ENCODE results near the gene SPATC1L. TPM values are rescaled to one million over a fixed set of nuclear protein-coding genes. Genes with fewer than 3 reads are reported as not detected.

SPATC1L gene
- total and polyA plus RNA-seq, 2 of the 8 experiments (the other 6 are each of a cell fraction or from before 2014, with no cell fraction given): 24.9 to 50.0 TPM

- H2AFZ ChIP-seq (ENCODE audit: low read length): no peak overlapping the region
- no peak for FAIRE-seq
- no peak overlapping the region for H2BK12ac ChIP-seq (ENCODE audit: low read depth, low read length)
- H3K23me2 ChIP-seq (ENCODE audit: low read depth, low read length): peaks cover 8% of the 10 kb centered on the region
- H3K27ac ChIP-seq (ENCODE audit: low read depth, low read length): no peak overlapping the region
- no peak overlapping the region for H3K56ac ChIP-seq (replicated peaks; ENCODE audit: insufficient read length, low read depth, low read length)
- H3K23ac ChIP-seq (ENCODE audit: insufficient read length): no peak overlapping the region
- no peak overlapping the region for H3K14ac ChIP-seq (ENCODE audit: insufficient read length)
- H3K18ac ChIP-seq (ENCODE audit: extremely low read depth, low read length): no peak overlapping the region
- H3K4ac ChIP-seq (replicated peaks; ENCODE audit: insufficient read length, low read depth, low read length): peak overlapping the region; percentile 69
- no peak for DNase-seq (ENCODE audit: low read depth in 1 of 2, low spot score in 2 of 2)
- H4K5ac ChIP-seq (ENCODE audit: insufficient read length, low read depth, low read length): peak overlapping the region; percentile 30
- no peaks in the 10 kb centered on the region for H3K79me2 ChIP-seq (ENCODE audit: control insufficient read depth in 1 of 2, insufficient read depth in 2 of 2, low read length in 2 of 2)
- no peak overlapping the region for H2BK15ac ChIP-seq (ENCODE audit: low read length)
- no peak overlapping the region for H4K91ac ChIP-seq (replicated peaks; ENCODE audit: insufficient read length, low read length)
- peaks cover 2 to 13% of the 10 kb centered on the region in 2 experiments for H4K20me1 ChIP-seq (replicated peaks in 1 of 2; ENCODE audit: control insufficient read depth in 1 of 2, insufficient read depth in 2 of 2, low read length in 2 of 2)
- peaks cover 2 to 9% (median 3%) of the 10 kb centered on the region in 4 experiments; a peak in 5 of 7 replicates for H3K4me1 ChIP-seq (replicated peaks in 1 of 4; ENCODE audit: control insufficient read depth in 3 of 4, insufficient read depth in 4 of 4, low read length in 3 of 4)
- no peak overlapping the region for H2BK120ac ChIP-seq (replicated peaks; ENCODE audit: low read depth, low read length)
- peaks cover 0 to 5% (median 2%) of the 10 kb centered on the region in 4 experiments; a peak in 5 of 8 replicates for H3K36me3 ChIP-seq (ENCODE audit: control insufficient read depth in 2 of 4, insufficient read depth in 4 of 4, low read length in 3 of 4)
- H3K4me3 ChIP-seq (ENCODE audit: extremely low read depth in 1 of 4, insufficient read depth in 2 of 4, low read depth in 3 of 4, low read length in 4 of 4): no peak overlapping the region
- H3K4me2 ChIP-seq (ENCODE audit: insufficient read depth in 1 of 2, low read depth in 2 of 2, low read length in 2 of 2): no peak overlapping the region
- CTCF ChIA-PET (ENCODE audit: partially characterized antibody): interaction anchor here (1.1 kb wide), 1 partner anchor 55 kb away, joined by 3 read pairs; no protein-coding TSS in a partner anchor
- 88% methylated on average over 7 of the region's 7 CpGs; no CpG with 5 or more reads in 1 of the 2 experiments for WGBS, 2 experiments (ENCODE audit: extremely low coverage in 1 of 2, insufficient coverage in 1 of 2, insufficient read length in 1 of 2, insufficient replicate concordance in 2 of 2, low coverage in 1 of 2, low lambda C conversion rate in 2 of 2, missing lambda C conversion rate in 1 of 2)
- H3K79me1 ChIP-seq (ENCODE audit: low read depth, low read length): no peaks in the 10 kb centered on the region
- POLR2A ChIA-PET (ENCODE audit: partially characterized antibody): no interaction called here
- H3K9ac ChIP-seq (replicated peaks in 1 of 4; ENCODE audit: extremely low read depth in 1 of 4, low read depth in 3 of 4, low read length in 3 of 4): no peak overlapping the region
- no peak overlapping the region for H2AK5ac ChIP-seq (ENCODE audit: low read depth, low read length)
- H3K9me3 ChIP-seq (ENCODE audit: insufficient read depth in 2 of 2, low read depth in 1 of 2, low read length in 1 of 2): no peaks in the 10 kb centered on the region
- H2BK5ac ChIP-seq (ENCODE audit: low read depth, low read length): 0 out of 2 replicates have a peak overlapping the region, but pooled peaks have one; percentile 20
- H2BK20ac ChIP-seq (ENCODE audit: low read length): no peak overlapping the region
- H4K8ac ChIP-seq (ENCODE audit: extremely low read depth, insufficient read depth, low read length): no peak overlapping the region
- TF ChIP-seq BCL11A (IDR thresholded peaks at IDR 0.05; ENCODE audit: low read depth in 2 of 2, low read length in 2 of 2) (no peak), MAX (IDR thresholded peaks at IDR 0.05) (peak; percentile 45; the same call in 1 of the 2 replicates), POLR2AphosphoS5 (IDR thresholded peaks at IDR 0.05; ENCODE audit: low read depth, low read length) (no peak)
- H3K27me3 ChIP-seq (replicated peaks in 1 of 4; ENCODE audit: control insufficient read depth in 3 of 4, extremely low read depth in 1 of 4, insufficient read depth in 3 of 4, low read length in 3 of 4): no peaks in the 10 kb centered on the region
Measured at GRCh38 chr21:46187814-46188213, 3.6 kb upstream of the SPATC1L start.
